Measurements from ENCODE around the gene SVIL.

- TF ChIP-seq CTCF (conservative IDR thresholded peaks at IDR 0.05) (peak; percentile 64), EZH2 (IDR thresholded peaks at IDR 0.05; ENCODE audit: low read depth) (no peak)
Observed at GRCh38 chr10:29517352-29517923, 117.3 kb downstream of the SVIL start.
